Right lobe of liver (tissue), 4 donors: Measurements from ENCODE around the gene DUSP12.

Experiments
- POLR2A ChIP-seq: fragments of 450-650 bp; IDR thresholded peaks from one replicate; pipeline ENCODE4 v1.6.1; 2017; ENCODE audit warnings: antibody characterized with exemption, mild to moderate bottlenecking
- TF ChIP-seq, protein P1 (sequence below), 4 donors: fragments of 200-600 bp in 3 of 4; fragments of 450-650 bp in 1 of 4; IDR thresholded peaks; one replicate each; pipeline versions ENCODE4 v1.5.1 to v1.8.0; 2016 to 2022; ENCODE audit warnings: antibody characterized with exemption in 4 of 4, mild to moderate bottlenecking in 2 of 4
- donor health status: DM: no; HTN: no; CAD: no.
- donor health status: DM: no; HTN: no; CAD: no.
- donor health status: DM: no; HTN: yes; CAD: no.

DNA sequence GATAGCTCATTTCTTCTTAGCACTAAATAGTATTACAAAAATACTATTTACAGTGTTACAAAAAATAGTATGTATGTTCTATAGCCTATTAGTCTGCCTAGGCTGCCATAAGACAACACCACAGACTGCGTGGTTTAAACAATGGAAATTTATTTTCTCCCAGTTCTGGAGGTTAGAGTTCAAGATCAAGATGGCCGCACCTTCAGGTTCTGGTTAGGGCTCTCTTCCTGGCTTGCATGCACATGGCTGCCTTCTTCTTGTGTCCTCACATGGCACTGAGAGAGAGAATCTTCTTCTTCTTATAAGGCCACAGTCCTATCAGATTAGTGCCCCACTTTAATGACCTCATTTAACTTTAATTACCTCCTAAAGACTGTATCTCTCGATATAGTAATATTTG lies 20.7 kb downstream of the DUSP12 start:
- TF ChIP-seq, protein P1, sequence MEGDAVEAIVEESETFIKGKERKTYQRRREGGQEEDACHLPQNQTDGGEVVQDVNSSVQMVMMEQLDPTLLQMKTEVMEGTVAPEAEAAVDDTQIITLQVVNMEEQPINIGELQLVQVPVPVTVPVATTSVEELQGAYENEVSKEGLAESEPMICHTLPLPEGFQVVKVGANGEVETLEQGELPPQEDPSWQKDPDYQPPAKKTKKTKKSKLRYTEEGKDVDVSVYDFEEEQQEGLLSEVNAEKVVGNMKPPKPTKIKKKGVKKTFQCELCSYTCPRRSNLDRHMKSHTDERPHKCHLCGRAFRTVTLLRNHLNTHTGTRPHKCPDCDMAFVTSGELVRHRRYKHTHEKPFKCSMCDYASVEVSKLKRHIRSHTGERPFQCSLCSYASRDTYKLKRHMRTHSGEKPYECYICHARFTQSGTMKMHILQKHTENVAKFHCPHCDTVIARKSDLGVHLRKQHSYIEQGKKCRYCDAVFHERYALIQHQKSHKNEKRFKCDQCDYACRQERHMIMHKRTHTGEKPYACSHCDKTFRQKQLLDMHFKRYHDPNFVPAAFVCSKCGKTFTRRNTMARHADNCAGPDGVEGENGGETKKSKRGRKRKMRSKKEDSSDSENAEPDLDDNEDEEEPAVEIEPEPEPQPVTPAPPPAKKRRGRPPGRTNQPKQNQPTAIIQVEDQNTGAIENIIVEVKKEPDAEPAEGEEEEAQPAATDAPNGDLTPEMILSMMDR (IDR thresholded peaks at IDR 0.05), result no peak
- no peak for TF ChIP-seq POLR2A
